HepG2 (cell line): ENCODE measurements around the gene PIGV. TPM values are rescaled to one million over a fixed set of nuclear protein-coding genes. Genes with fewer than 3 reads are reported as not detected.

Experiments
- ATAC-seq: fragments of 200-7000 bp; cut with Tn5 transposase; 3 replicates; pipeline ENCODE4 v1.9.1; 2020; ENCODE audit warnings: mild to moderate bottlenecking, moderate library complexity
- BruUV-seq: library from RNA; stranded (reverse); fragments of 400-500 nt; replicated peaks from 2 replicates; lab custom pipeline; 2021; lab: Mats Ljungman, UMichigan
- CTCF ChIA-PET: fragments of 300-600 bp; formaldehyde crosslinking; extraction: SDS; loops from one replicate; lab custom pipeline; 2021; ENCODE audit warnings: low total read pairs, inconsistent platforms, low intra/inter-chr PET ratio; lab: Yijun Ruan, JAX
- POLR2A ChIA-PET: fragments of 350-600 bp; sonication (Branson Sonifier 250); formaldehyde crosslinking; loops from one replicate; lab custom pipeline; 2020; ENCODE audit warnings: antibody characterized with exemption, inconsistent platforms; lab: Yijun Ruan, JAX
- DNase-seq: peaks from one replicate; pipeline ENCODE4 v3.0.0-alpha.2; 2015; ENCODE audit warnings: low spot score
- FAIRE-seq: peaks from 3 replicates; lab custom pipeline; 2011; peaks lifted over from hg19 to GRCh38; lab: Jason Lieb, UNC
- H2AFZ ChIP-seq: one replicate; pipeline ENCODE4 v1.6.1; 2011; ENCODE audit warnings: low read length, inconsistent platforms
- H3K27ac ChIP-seq: fragments of 300-600 bp; 3 replicates; pipeline ENCODE4 v1.8.0; 2011; ENCODE audit warnings: mixed run types, mild to moderate bottlenecking, mixed read lengths, low read length, inconsistent platforms; ENCODE audit not compliant: insufficient read depth; ENCODE audit errors: extremely low read length
- H3K27me3 ChIP-seq, 2 experiments: fragments of 200-600 bp in 1 of 2; 2 replicates in 1 of 2; 3 replicates in 1 of 2; pipeline versions ENCODE4 v1.6.0 to v1.8.0; 2011; ENCODE audit warnings: low read length in 2 of 2, mild to moderate bottlenecking in 2 of 2, moderate library complexity in 2 of 2, inconsistent platforms in 1 of 2; ENCODE audit not compliant: insufficient read depth in 2 of 2, control insufficient read depth in 1 of 2
- H3K36me3 ChIP-seq, 2 experiments: fragments of 200-600 bp in 1 of 2; replicated peaks in 1 of 2; 2 replicates in 1 of 2; 3 replicates in 1 of 2; pipeline versions ENCODE4 v1.5.1 to v1.8.0; 2011; ENCODE audit warnings: low read length in 2 of 2, inconsistent platforms in 1 of 2; ENCODE audit not compliant: insufficient read depth in 2 of 2, control insufficient read depth in 1 of 2
- H3K4me1 ChIP-seq: 2 replicates; pipeline ENCODE4 v1.5.1; 2012; ENCODE audit warnings: low read length, inconsistent platforms; ENCODE audit not compliant: insufficient read depth
- H3K4me2 ChIP-seq: 2 replicates; pipeline ENCODE4 v1.6.0; 2011; ENCODE audit warnings: low read depth, low read length, inconsistent platforms
- H3K4me3 ChIP-seq, 3 experiments: fragments of 200-600 bp in 1 of 3; sonication (generic), shearing (Covaris generic) in 1 of 3; replicated peaks in 1 of 3; 2 replicates each; pipeline ENCODE4 v1.5.1; 2011 to 2016; ENCODE audit warnings: low read length in 3 of 3, inconsistent platforms in 2 of 3, low read depth in 2 of 3, mild to moderate bottlenecking in 2 of 3, control low read depth in 1 of 3, mixed read lengths in 1 of 3; ENCODE audit not compliant: insufficient read depth in 1 of 3
- H3K79me2 ChIP-seq: one replicate; pipeline ENCODE4 v1.6.1; 2011; ENCODE audit warnings: low read length, inconsistent platforms; ENCODE audit not compliant: insufficient read depth
- H3K9ac ChIP-seq: 2 replicates; pipeline ENCODE4 v1.6.0; 2011; ENCODE audit warnings: mild to moderate bottlenecking, low read depth, low read length, inconsistent platforms; ENCODE audit not compliant: insufficient read depth
- H3K9me3 ChIP-seq: 2 replicates; pipeline ENCODE4 v1.5.1; 2012; ENCODE audit warnings: mild to moderate bottlenecking, low read length
- H4K20me1 ChIP-seq: 2 replicates; pipeline ENCODE4 v1.6.0; 2011; ENCODE audit warnings: inconsistent platforms, mild to moderate bottlenecking, low read length, moderate library complexity; ENCODE audit not compliant: insufficient read depth
- HNRNPK ChIP-seq: fragments of 200-400 bp; formaldehyde crosslinking; IDR thresholded peaks from 2 replicates; pipeline ENCODE4 v1.6.1; 2018; ENCODE audit warnings: low read length, low read depth, moderate library complexity, mild to moderate bottlenecking; ENCODE audit not compliant: poor library complexity, severe bottlenecking
- NAIF1 ChIP-seq: sonication (generic); formaldehyde crosslinking; IDR thresholded peaks from 2 replicates; pipeline ENCODE4 v1.5.0; 2020; ENCODE audit warnings: mild to moderate bottlenecking, missing genetic modification reagents, borderline replicate concordance
- ZKSCAN1 ChIP-seq: fragments of 150-350 bp; IDR thresholded peaks from 2 replicates; pipeline ENCODE4 v1.6.1; 2014; ENCODE audit warnings: low read length
- WGBS: methylation state at CpG from one replicate; pipeline ENCODE4 v1.1.6; 2017; ENCODE audit warnings: low lambda C conversion rate; 5-methylcytosine and 5-hydroxymethylcytosine counted together
- in situ Hi-C: cut with HindIII; loops from 2 replicates; pipeline ENCODE4 v1.10.0; 2017; ENCODE audit warnings: low pct_unique_long_range_greater_than_20kb; ENCODE audit not compliant: extremely low pct_ligation_motif_present
- intact Hi-C: fragments of 100-400 bp; cut with micrococcal nuclease; formaldehyde crosslinking; loops from one replicate; pipeline ENCODE4 v1.10.0; 2022; ENCODE audit not compliant: unreplicated experiment
- polyA plus RNA-seq, 8 experiments: library from polyadenylated mRNA; depleted of rRNA in 3 of 8; stranded (reverse) in 7 of 8; unstranded in 1 of 8; fragments of >200 nt; fragmentation: Illumina TruSeq in 4 of 8; extraction: Trizol in 4 of 8; gene quantifications; 2 replicates each; pipeline versions ENCODE4 v1.2.1 to v1.2.3, GENCODE V29; 2011 to 2016; ENCODE audit warnings: low read depth in 4 of 8, missing spikeins in 1 of 8, mixed read lengths in 1 of 8; ENCODE audit not compliant: insufficient read depth in 1 of 8
- total RNA-seq, 5 experiments: library from RNA; depleted of rRNA; stranded (reverse); fragments of >200 nt; fragmentation: Illumina TruSeq; extraction: Trizol; gene quantifications; 2 replicates each; pipeline ENCODE4 v1.2.3, GENCODE V29; 2016; ENCODE audit warnings: low read depth in 1 of 5
- TF ChIP-seq, protein P1 (sequence below): sonication (generic); formaldehyde crosslinking; IDR thresholded peaks from 2 replicates; pipeline ENCODE4 v1.5.0; 2020; ENCODE audit warnings: missing genetic modification reagents

The PIGV gene
- total and polyA plus RNA-seq, 2 of the 13 experiments (the other 11 are each of a cell fraction or from before 2014, with no cell fraction given) = 13.5 to 22.7 TPM

DNA sequence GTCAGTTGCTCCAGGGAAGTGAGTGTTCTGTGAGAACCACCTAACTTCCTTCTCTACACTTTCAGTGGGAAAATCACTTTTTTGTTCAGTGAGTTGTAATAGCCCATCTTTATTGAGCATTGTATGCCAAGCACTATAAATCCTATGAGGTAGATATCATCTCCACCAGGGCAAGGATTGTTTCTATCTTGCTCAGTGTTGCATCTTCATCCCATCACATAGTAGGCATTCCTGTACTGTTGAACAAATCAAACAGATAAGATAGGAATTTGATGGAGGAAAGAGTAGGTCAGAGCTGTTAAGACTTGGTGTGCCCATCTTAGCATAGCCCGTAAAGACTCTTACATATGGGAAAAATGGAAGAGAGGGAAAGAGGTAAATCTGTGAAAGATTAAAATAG lies 2.9 kb upstream of the PIGV start:
- Histone ChIP-seq H3K27ac (peak overlapping the region; percentile 97), H3K79me2 (peaks cover 8% of the 10 kb centered on the region), H3K4me3 (peak overlapping the region in 1 of 3 experiments; percentile 17; a peak in 1 of 6 replicates), H3K4me2 (peak overlapping the region; percentile 66), H3K9ac (peak overlapping the region; percentile 22), H3K9me3 (no peaks in the 10 kb centered on the region), H4K20me1 (no peaks in the 10 kb centered on the region), H2AFZ (no peak overlapping the region), H3K27me3 (no peaks in the 10 kb centered on the region; a peak in 1 of 5 replicates), H3K36me3 (peaks cover 3 to 9% of the 10 kb centered on the region in 2 experiments), H3K4me1 (peaks cover 66% of the 10 kb centered on the region)
- TF ChIP-seq, protein P1, sequence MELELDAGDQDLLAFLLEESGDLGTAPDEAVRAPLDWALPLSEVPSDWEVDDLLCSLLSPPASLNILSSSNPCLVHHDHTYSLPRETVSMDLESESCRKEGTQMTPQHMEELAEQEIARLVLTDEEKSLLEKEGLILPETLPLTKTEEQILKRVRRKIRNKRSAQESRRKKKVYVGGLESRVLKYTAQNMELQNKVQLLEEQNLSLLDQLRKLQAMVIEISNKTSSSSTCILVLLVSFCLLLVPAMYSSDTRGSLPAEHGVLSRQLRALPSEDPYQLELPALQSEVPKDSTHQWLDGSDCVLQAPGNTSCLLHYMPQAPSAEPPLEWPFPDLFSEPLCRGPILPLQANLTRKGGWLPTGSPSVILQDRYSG (CRISPR knock-in tag) = no peak
- TF ChIP-seq HNRNPK (no peak), NAIF1 (0 out of 2 replicates have a peak, but pooled peaks have one; percentile 9), ZKSCAN1 (peak; percentile 72; the same call in 1 of the 2 replicates)
- POLR2A ChIA-PET = interaction anchor here (0.6 to 7.0 kb wide), 5 partner anchors 13 to 176 kb away, joined by 3 to 127 read pairs (median 20); partner anchors contain the start of gene ARID1A
- no TSS peak for BruUV-seq
- ATAC-seq (no peak), DNase-seq (no peak), FAIRE-seq (no peak)
- CTCF ChIA-PET = no interaction called here
- in situ Hi-C loops = loop anchor here (5.0 kb wide), 2 partner anchors 93 to 183 kb away; no protein-coding TSS in a partner anchor
- 100% methylated on average over 1 of the region's 1 CpG for WGBS
- intact Hi-C loops = loop anchor here (5.0 kb wide), 2 partner anchors 88 to 108 kb away; partner anchors contain the start of gene ARID1A
